ENCODE measurements around the gene TMEM272. TPM values are rescaled to one million over a fixed set of nuclear protein-coding genes. Genes with fewer than 3 reads are reported as not detected.

TMEM272 gene
- total and polyA plus RNA-seq, 2 of the 13 experiments (the other 11 are each of a cell fraction or from before 2014, with no cell fraction given): 0.37 to 0.62 TPM

- TF ChIP-seq IRF9 (CRISPR knock-in tag; IDR thresholded peaks at IDR 0.05; ENCODE audit: borderline replicate concordance) (no peak), ARID5B (CRISPR knock-in tag; IDR thresholded peaks at IDR 0.05) (no peak)
These were observed 47.1 kb downstream of the TMEM272 start (continued) for GRCh38 chr13:51797664-51798488.

GRCh38 chr13:51796546-51796945 lies 48.4 kb downstream of the TMEM272 start:
- no peak for FAIRE-seq
- Histone ChIP-seq H3K9me3 (ENCODE audit: low read length) (no peaks in the 10 kb centered on the region), H3K36me3 (replicated peaks in 1 of 2; ENCODE audit: control insufficient read depth in 1 of 2, insufficient read depth in 2 of 2, low read length in 2 of 2) (0 out of 5 replicates have a peak, but pooled peaks cover 0 to 1% of the 10 kb centered on the region in 2 experiments), H2AFZ (ENCODE audit: low read length) (no peak overlapping the region), H3K27ac (ENCODE audit: extremely low read length, insufficient read depth, low read length) (no peak overlapping the region), H4K20me1 (ENCODE audit: insufficient read depth, low read length) (no peaks in the 10 kb centered on the region), H3K79me2 (ENCODE audit: insufficient read depth, low read length) (no peaks in the 10 kb centered on the region), H3K4me2 (ENCODE audit: low read depth, low read length) (no peak overlapping the region), H3K27me3 (ENCODE audit: control insufficient read depth in 1 of 2, insufficient read depth in 2 of 2, low read length in 2 of 2) (no peaks in the 10 kb centered on the region), H3K9ac (ENCODE audit: insufficient read depth, low read depth, low read length) (no peak overlapping the region), H3K4me1 (ENCODE audit: insufficient read depth, low read length) (peaks cover 20% of the 10 kb centered on the region), H3K4me3 (replicated peaks in 1 of 3; ENCODE audit: insufficient read depth in 1 of 3, low read depth in 2 of 3, low read length in 3 of 3) (no peak overlapping the region)
- no TSS peak for BruUV-seq (replicated peaks)
- ATAC-seq: no peak
- TF ChIP-seq RXRB (CRISPR knock-in tag; IDR thresholded peaks at IDR 0.05; ENCODE audit: borderline replicate concordance) (no peak), FIP1L1 (IDR thresholded peaks at IDR 0.05; ENCODE audit: borderline replicate concordance, insufficient read depth, low read depth, low read length) (no peak), NR2F2 (IDR thresholded peaks at IDR 0.05; ENCODE audit: borderline replicate concordance, low read depth) (no peak), ZNF138 (CRISPR knock-in tag; IDR thresholded peaks at IDR 0.05; ENCODE audit: low read depth) (no peak), FLYWCH1 (CRISPR knock-in tag; IDR thresholded peaks at IDR 0.05) (no peak)
- POLR2A ChIA-PET: no interaction called here
- in situ Hi-C loops (cut with HindIII; ENCODE audit: extremely low pct_ligation_motif_present, low pct_unique_long_range_greater_than_20kb): loop anchor here (10.0 kb wide), 2 partner anchors 352 to 672 kb away; no protein-coding TSS in a partner anchor
- 98% methylated on average over 7 of the region's 7 CpGs for WGBS (ENCODE audit: low lambda C conversion rate)
- CTCF ChIA-PET (ENCODE audit: low intra/inter-chr PET ratio, low total read pairs): no interaction called here
- no peak for DNase-seq (ENCODE audit: low spot score)
- intact Hi-C loops (cut with micrococcal nuclease; ENCODE audit: unreplicated experiment): loop anchor here (5.0 kb wide), 3 partner anchors 209 to 669 kb away; no protein-coding TSS in a partner anchor

Data from HepG2 (cell line).